Heart right ventricle (tissue), 16 donors: ENCODE results near the gene MRPL11. TPM values are rescaled to one million over a fixed set of nuclear protein-coding genes. Genes with fewer than 3 reads are reported as not detected.

Source experiments
- ATAC-seq, 8 donors: fragments of 200-7000 bp; cut with Tn5 transposase; one replicate each; pipeline ENCODE4 v1.9.1; 2020; ENCODE audit warnings: mild to moderate bottlenecking in 8 of 8, moderate library complexity in 8 of 8, moderate number of reproducible peaks in 1 of 8
- DNase-seq, 2 donors: peaks; one replicate each; pipeline ENCODE4 v3.0.0-alpha.2; 2020
- H3K27ac ChIP-seq, 10 donors: fragments of 200-600 bp; sonication (generic) in 2 of 10; one replicate each; pipeline versions ENCODE4 v1.5.0 to v1.8.0; 2020 to 2022; ENCODE audit warnings: mild to moderate bottlenecking in 3 of 10
- H3K27me3 ChIP-seq, 7 donors: fragments of 200-600 bp; one replicate each; pipeline ENCODE4 v1.8.0; 2021 to 2022; ENCODE audit warnings: mild to moderate bottlenecking in 2 of 7
- H3K36me3 ChIP-seq, 9 donors: fragments of 200-600 bp; sonication (generic) in 1 of 9; one replicate each; pipeline versions ENCODE4 v1.5.0 to v1.8.0; 2020 to 2022; ENCODE audit warnings: mild to moderate bottlenecking in 2 of 9
- H3K4me1 ChIP-seq, 9 donors: fragments of 200-600 bp; sonication (generic) in 1 of 9; one replicate each; pipeline versions ENCODE4 v1.5.0 to v1.8.0; 2020 to 2022; ENCODE audit warnings: mild to moderate bottlenecking in 4 of 9
- H3K4me3 ChIP-seq, 10 donors: fragments of 200-600 bp; sonication (generic) in 2 of 10; one replicate each; pipeline versions ENCODE4 v1.5.0 to v1.8.0; 2020 to 2022; ENCODE audit warnings: mild to moderate bottlenecking in 7 of 10, moderate library complexity in 2 of 10
- H3K9me3 ChIP-seq, 11 donors: fragments of 200-600 bp in 10 of 11; sonication (generic) in 2 of 11; one replicate each; pipeline versions ENCODE4 v1.5.0 to v1.8.0; 2013 to 2022; ENCODE audit warnings: mild to moderate bottlenecking in 2 of 11, control low read depth in 1 of 11, moderate library complexity in 1 of 11
- CTCF ChIP-seq, 9 donors: fragments of 200-600 bp; sonication (generic) in 2 of 9; IDR thresholded peaks; one replicate each; pipeline versions ENCODE4 v1.5.0 to v1.8.0; 2021 to 2022; ENCODE audit warnings: antibody characterized with exemption in 9 of 9, mild to moderate bottlenecking in 5 of 9, moderate library complexity in 1 of 9
- WGBS, 2 donors: extraction: QIAGEN DNeasy Blood & Tissue Kit; methylation state at CpG; one replicate each; pipeline ENCODE4 v1.1.7; 2013; ENCODE audit warnings: inconsistent platforms in 1 of 2; 5-methylcytosine and 5-hydroxymethylcytosine counted together
- intact Hi-C, 10 donors: fragments of 100-400 bp; cut with DNase I; formaldehyde crosslinking; loops; one replicate each; pipeline versions ENCODE4 v1.11.1 to v1.14.2; 2022
- polyA plus RNA-seq, 2 donors: library from polyadenylated mRNA; stranded (reverse); fragments of 200-250 nt; gene quantifications; one replicate each; pipeline ENCODE4 v1.2.3, GENCODE V29; 2013
- total RNA-seq, 10 donors: library from RNA; stranded (reverse); fragmentation: NEBNext Ultra II Directional in 3 of 10; extraction: Animal tissue kit (Norgen Biotek cat#: 25700) in 3 of 10; gene quantifications; one replicate each; pipeline versions ENCODE4 v1.2.1 to v1.2.4, GENCODE V29; 2021 to 2023
- donor health status: Arrhythmogenic right ventricular cardiomyopathy.
- donor health status: ischemic (EF 13 %, LVEDD 7.1; RV severe dilation, severe dysfunction).
- donor health status: healthy with polysubstance abuse.
- donor health status: DM: no; HTN: yes; CAD: no.
- donor health status: DM: no; HTN: no; CAD: no.
- donor health status: ischemic (EF 25% LVEDD 6.9; RV normal size, moderate dysfunction).
- donor health status: ischemic (EF 25% LVEDD 5.7; RV mildly dilated, moderate dysfunction).
- donor health status: healthy.
- donor health status: DM: yes; HTN: yes; CAD: no.
- donor health status: Ischemic cardiomyopathy.
- donor health status: ischemic (EF 35%, LVEDD 5.7; RV mildly dilated, moderate dysfunction).
- donor health status: nonischemic (EF 11% LVEDD 7.7; RV severe dilation, severe dysfunction).
- donor health status: DM: yes; HTN: yes; CAD: no.
- donor health status: PGD.
- donor health status: ischemic (EF 29% LVEDD 5.4; RV normal size, mild dysfunction).
- donor health status: nonischemic (EF 23%, LVEDD 6.1; RV moderate dilation, normal function).

MRPL11 gene
- total and polyA plus RNA-seq, 12 donors, result 33.3 to 57.2 (median 48.2) TPM

DNA sequence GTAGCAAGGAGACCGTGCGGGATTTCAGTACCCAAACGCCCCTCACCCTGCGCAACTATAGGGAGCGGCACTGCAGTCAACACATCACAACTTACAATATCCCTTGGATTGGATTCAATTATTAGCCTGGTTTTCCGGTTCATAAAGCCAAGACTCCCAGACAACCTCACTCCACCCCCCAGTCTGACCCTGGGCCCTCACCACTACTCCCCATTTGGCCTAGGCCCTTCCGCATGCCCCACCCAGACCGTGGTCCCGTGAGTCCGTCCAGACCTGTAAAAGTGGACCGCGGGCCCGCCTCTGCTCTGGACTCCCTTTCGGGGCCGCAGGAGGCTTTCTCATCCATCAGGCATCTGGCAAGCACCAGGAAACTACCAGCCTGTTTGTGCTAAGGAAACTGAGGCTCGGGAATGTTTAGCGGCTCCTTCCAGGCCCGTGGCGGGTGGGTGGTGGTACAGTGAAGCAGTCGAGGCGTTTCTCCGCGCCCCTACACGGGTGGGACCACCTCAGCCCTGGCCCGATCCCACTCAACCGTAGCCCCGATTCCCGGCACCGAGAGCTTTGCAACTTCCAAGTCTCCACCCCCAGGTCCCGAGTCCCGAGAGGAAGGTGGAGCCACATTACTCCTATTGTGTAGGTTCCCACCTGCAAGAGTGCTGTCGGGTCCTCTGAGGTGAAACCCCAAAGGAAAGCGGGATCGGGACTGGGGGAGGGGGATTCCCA, 40.9 kb upstream of the MRPL11 start:
- WGBS, 2 donors, result 1 to 3% methylated on average over 34 of the region's 34 CpGs
- Histone ChIP-seq H3K27me3 (no peaks in the 10 kb centered on the region), H3K27ac (peak overlapping the region; percentile 67 to 96 (median 92)), H3K36me3 (peaks cover 0 to 43% (median 0%) of the 10 kb centered on the region in 9 donors), H3K9me3 (no peaks in the 10 kb centered on the region), H3K4me3 (peak overlapping the region; percentile 68 to 98 (median 77)), H3K4me1 (peaks cover 0 to 22% (median 17%) of the 10 kb centered on the region in 9 donors)
- peak; percentile 40 to 47 for DNase-seq
- intact Hi-C loops, result loop anchor here in 2 of 10 donors (2.0 to 5.0 kb wide), 2 partner anchors 71 to 72 kb away; no protein-coding TSS in a partner anchor
- peak; percentile 23 to 53 (median 33) for ATAC-seq
- TF ChIP-seq CTCF (IDR thresholded peaks at IDR 0.05), result no peak

- 51 to 52% methylated on average over 8 of the region's 8 CpGs for WGBS, 2 donors
- H3K27me3 ChIP-seq, result no peaks in the 10 kb centered on the region
- H3K27ac ChIP-seq, result peak overlapping the region in 8 of 10 donors; percentile 86 to 96 (median 92)
- H3K9me3 ChIP-seq, result no peaks in the 10 kb centered on the region
- H3K4me3 ChIP-seq, result peak overlapping the region; percentile 68 to 98 (median 77)
- peak; percentile 25 to 74 (median 61) for TF ChIP-seq CTCF (IDR thresholded peaks at IDR 0.05)
- ATAC-seq, result no peak
- peaks cover 0 to 44% (median 0%) of the 10 kb centered on the region in 9 donors for H3K36me3 ChIP-seq
- DNase-seq, result no peak
- intact Hi-C loops, result loop anchor here in 2 of 10 donors (2.0 to 5.0 kb wide), 2 partner anchors 70 to 72 kb away; no protein-coding TSS in a partner anchor
- H3K4me1 ChIP-seq, result peaks cover 0 to 22% (median 17%) of the 10 kb centered on the region in 9 donors
Observed at GRCh38 chr11:66478729-66479393, 40.2 kb upstream of the MRPL11 start.

- Histone ChIP-seq H3K4me1 (peaks cover 0 to 22% (median 17%) of the 10 kb centered on the region in 9 donors), H3K27me3 (no peaks in the 10 kb centered on the region), H3K4me3 (no peak overlapping the region), H3K9me3 (no peaks in the 10 kb centered on the region), H3K27ac (no peak overlapping the region), H3K36me3 (peaks cover 0 to 44% (median 11%) of the 10 kb centered on the region in 9 donors)
- WGBS, 2 donors, result 85 to 86% methylated on average over 11 of the region's 11 CpGs
- intact Hi-C loops, result loop anchor here in 2 of 10 donors (2.0 to 5.0 kb wide), 2 partner anchors 69 to 70 kb away; no protein-coding TSS in a partner anchor
- no peak for DNase-seq
- no peak for ATAC-seq
- no peak for TF ChIP-seq CTCF (IDR thresholded peaks at IDR 0.05)
Observed at GRCh38 chr11:66477263-66478201, 38.9 kb upstream of the MRPL11 start.
